CD14-positive monocyte (primary cell): Measurements from ENCODE around the gene ANO9. TPM values are rescaled to one million over a fixed set of nuclear protein-coding genes. Genes with fewer than 3 reads are reported as not detected.
"Not testable (repeated sequence)": the region's sequence is repeated elsewhere in the genome, so short reads cannot be mapped to it uniquely, and the experiment has no call there.

Experiments used
- DNase-seq, 3 donors: peaks; one replicate each; pipeline ENCODE4 v3.0.0-alpha.2; 2011 to 2022
- H2AFZ ChIP-seq: 2 replicates; pipeline ENCODE4 v1.6.0; 2012; ENCODE audit warnings: mild to moderate bottlenecking, low read depth, low read length, inconsistent platforms; ENCODE audit not compliant: insufficient read depth, poor library complexity, severe bottlenecking
- H3K27ac ChIP-seq, 2 donors: 1 replicate in 1 of 2; 2 replicates in 1 of 2; pipeline ENCODE4 v1.5.1; 2012 to 2013; ENCODE audit warnings: low read length in 2 of 2, control low read depth in 1 of 2, inconsistent platforms in 1 of 2, low read depth in 1 of 2, mild to moderate bottlenecking in 1 of 2
- H3K27me3 ChIP-seq, 2 donors: one replicate each; pipeline versions ENCODE4 v1.6.0 to v1.6.1; 2011 to 2013; ENCODE audit warnings: low read length in 2 of 2; ENCODE audit not compliant: control insufficient read depth in 2 of 2, insufficient read depth in 2 of 2
- H3K36me3 ChIP-seq, 2 donors: replicated peaks in 1 of 2; 1 replicate in 1 of 2; 2 replicates in 1 of 2; pipeline versions ENCODE4 v1.5.1 to v1.6.1; 2012 to 2013; ENCODE audit warnings: low read length in 2 of 2, control low read depth in 1 of 2, inconsistent platforms in 1 of 2, mild to moderate bottlenecking in 1 of 2; ENCODE audit not compliant: insufficient read depth in 2 of 2, control insufficient read depth in 1 of 2
- H3K4me1 ChIP-seq, 2 donors: 1 replicate in 1 of 2; 2 replicates in 1 of 2; pipeline versions ENCODE4 v1.5.1 to v1.6.1; 2012 to 2013; ENCODE audit warnings: low read length in 2 of 2, control low read depth in 1 of 2, inconsistent platforms in 1 of 2, mild to moderate bottlenecking in 1 of 2, moderate library complexity in 1 of 2; ENCODE audit not compliant: insufficient read depth in 2 of 2, control insufficient read depth in 1 of 2
- H3K4me2 ChIP-seq: replicated peaks from 2 replicates; pipeline ENCODE3; 2012; ENCODE audit warnings: low read length, moderate library complexity, mild to moderate bottlenecking; ENCODE audit not compliant: poor library complexity, severe bottlenecking; ENCODE audit errors: extremely low read depth
- H3K4me3 ChIP-seq, 3 experiments: fragments of 200-600 bp in 1 of 3; sonication (generic) in 1 of 3; replicated peaks in 1 of 3; 1 replicate in 2 of 3; 2 replicates in 1 of 3; pipeline ENCODE4 v1.5.1; 2011 to 2013; ENCODE audit warnings: low read length in 3 of 3, mild to moderate bottlenecking in 3 of 3, control low read depth in 2 of 3, low read depth in 2 of 3, inconsistent platforms in 1 of 3, moderate library complexity in 1 of 3
- H3K79me2 ChIP-seq: 2 replicates; pipeline ENCODE4 v1.6.0; 2012; ENCODE audit warnings: mild to moderate bottlenecking, control low read depth, inconsistent platforms, low read length, moderate library complexity; ENCODE audit not compliant: insufficient read depth
- H3K9ac ChIP-seq: 2 replicates; pipeline ENCODE4 v1.6.0; 2017; ENCODE audit warnings: low read length, mild to moderate bottlenecking; ENCODE audit not compliant: insufficient read depth, poor library complexity, severe bottlenecking
- H3K9me3 ChIP-seq, 2 donors: replicated peaks in 1 of 2; 1 replicate in 1 of 2; 2 replicates in 1 of 2; pipeline versions ENCODE4 v1.5.1 to v1.6.1; 2012 to 2013; ENCODE audit warnings: low read length in 2 of 2, control low read depth in 1 of 2; ENCODE audit not compliant: control insufficient read depth in 1 of 2, insufficient read depth in 1 of 2
- H4K20me1 ChIP-seq: 2 replicates; pipeline ENCODE4 v1.6.0; 2012; ENCODE audit warnings: mild to moderate bottlenecking, low read length, control low read depth, moderate library complexity; ENCODE audit not compliant: insufficient read depth
- H3K27ac Mint-ChIP-seq, 7 donors: one replicate each; pipeline ENCODE4 v1.8.0; 2020; ENCODE audit warnings: mild to moderate bottlenecking in 7 of 7, mixed read lengths in 7 of 7, moderate library complexity in 6 of 7, inconsistent platforms in 2 of 7
- H3K27me3 Mint-ChIP-seq, 3 donors: one replicate each; pipeline ENCODE4 v1.8.0; 2021 to 2022; ENCODE audit warnings: low read depth in 3 of 3, mild to moderate bottlenecking in 3 of 3, mixed read lengths in 3 of 3, moderate library complexity in 3 of 3, inconsistent platforms in 1 of 3
- H3K36me3 Mint-ChIP-seq, 2 donors: one replicate each; pipeline ENCODE4 v1.8.0; 2020; ENCODE audit warnings: mixed read lengths in 2 of 2, inconsistent platforms in 1 of 2, mild to moderate bottlenecking in 1 of 2
- H3K4me1 Mint-ChIP-seq: one replicate; pipeline ENCODE4 v1.8.0; 2020; ENCODE audit warnings: mild to moderate bottlenecking, mixed read lengths
- H3K4me3 Mint-ChIP-seq, 2 donors: one replicate each; pipeline ENCODE4 v1.8.0; 2020; ENCODE audit warnings: mild to moderate bottlenecking in 2 of 2, mixed read lengths in 2 of 2, moderate library complexity in 1 of 2
- H3K9me3 Mint-ChIP-seq, 7 donors: one replicate each; pipeline ENCODE4 v1.8.0; 2020 to 2022; ENCODE audit warnings: mixed read lengths in 7 of 7, mild to moderate bottlenecking in 6 of 7, moderate library complexity in 6 of 7, inconsistent platforms in 2 of 7
- CTCF ChIP-seq: fragments of 200-600 bp; IDR thresholded peaks from one replicate; pipeline ENCODE4 v1.8.0; 2022; ENCODE audit warnings: antibody characterized with exemption, mild to moderate bottlenecking
- WGBS: methylation state at CpG from one replicate; pipeline ENCODE4 v1.1.5; 2013; ENCODE audit warnings: missing lambda C conversion rate; ENCODE audit not compliant: insufficient coverage; 5-methylcytosine and 5-hydroxymethylcytosine counted together
- intact Hi-C, 2 donors: fragments of 100-400 bp; cut with micrococcal nuclease; formaldehyde crosslinking; loops; one replicate each; pipeline versions ENCODE4 v1.15.0 to v1.15.1; 2023
- polyA plus RNA-seq, 3 donors: library from polyadenylated mRNA; depleted of rRNA in 1 of 3; unstranded in 2 of 3; stranded (reverse) in 1 of 3; fragments of 300-500 nt in 2 of 3; fragments of >200 nt in 1 of 3; fragmentation: Illumina TruSeq in 2 of 3; gene quantifications; 1 replicate in 2 of 3; 2 replicates in 1 of 3; pipeline ENCODE4 v1.2.3, GENCODE V29; 2012 to 2021

ANO9 gene
- polyA plus RNA-seq, 3 donors = 0.18 to 0.24 TPM; not detected in 1

GRCh38 chr11:412641-413119, 29.1 kb downstream of the ANO9 start:
- no peak for DNase-seq
- Mint-ChIP-seq H3K9me3 (no peaks in the 10 kb centered on the region), H3K4me3 (peak overlapping the region in 1 of 2 donors; percentile 84), H3K27ac (no peak overlapping the region), H3K27me3 (peaks cover 0 to 4% (median 3%) of the 10 kb centered on the region in 3 donors), H3K4me1 (peaks cover 36% of the 10 kb centered on the region), H3K36me3 (no peaks in the 10 kb centered on the region)
- Histone ChIP-seq H4K20me1 (peaks cover 15% of the 10 kb centered on the region), H3K9ac (no peak overlapping the region), H3K27ac (no peak overlapping the region), H3K36me3 (peaks cover 0 to 2% of the 10 kb centered on the region in 2 donors), H2AFZ (no peak overlapping the region), H3K4me3 (peak overlapping the region in 1 of 3 experiments; percentile 96), H3K4me2 (peak overlapping the region; percentile 96), H3K79me2 (peaks cover 38% of the 10 kb centered on the region), H3K9me3 (no peaks in the 10 kb centered on the region), H3K4me1 (peaks cover 39 to 47% of the 10 kb centered on the region in 2 donors), H3K27me3 (no peaks in the 10 kb centered on the region)
- intact Hi-C loops = loop anchor here in 1 of 2 donors (5.0 kb wide), 1 partner anchor 35 kb away; no protein-coding TSS in a partner anchor
- TF ChIP-seq CTCF = no peak
- 92% methylated on average over 11 of the region's 15 CpGs for WGBS

GRCh38 chr11:411520-411919, 30.3 kb downstream of the ANO9 start:
- DNase-seq, H3K36me3 Mint-ChIP-seq, H3K36me3 ChIP-seq, H3K4me3 Mint-ChIP-seq, H3K4me3 ChIP-seq, H3K9ac ChIP-seq, H3K27ac Mint-ChIP-seq, H3K27me3 Mint-ChIP-seq, H3K9me3 ChIP-seq, H2AFZ ChIP-seq, H3K9me3 Mint-ChIP-seq, H3K4me2 ChIP-seq, H3K27ac ChIP-seq, H3K27me3 ChIP-seq: not testable (repeated sequence)
- peaks cover 35% of the 10 kb centered on the region for H3K4me1 Mint-ChIP-seq
- Histone ChIP-seq H3K4me1 (peaks cover 43 to 49% of the 10 kb centered on the region in 2 donors), H4K20me1 (peaks cover 15% of the 10 kb centered on the region), H3K79me2 (peaks cover 38% of the 10 kb centered on the region)
- 100% methylated on average over 2 of the region's 11 CpGs for WGBS
- intact Hi-C loops = loop anchor here in 1 of 2 donors (5.0 kb wide), 1 partner anchor 36 kb away; no protein-coding TSS in a partner anchor

- H3K27ac Mint-ChIP-seq, H3K4me3 ChIP-seq, H3K9ac ChIP-seq, H3K27ac ChIP-seq, H3K9me3 Mint-ChIP-seq, H3K27me3 Mint-ChIP-seq, H3K36me3 ChIP-seq, H3K4me2 ChIP-seq, DNase-seq, H2AFZ ChIP-seq, H3K27me3 ChIP-seq, H3K9me3 ChIP-seq, H3K36me3 Mint-ChIP-seq, H3K4me3 Mint-ChIP-seq: not testable (repeated sequence)
- Histone ChIP-seq H3K79me2 (peaks cover 30% of the 10 kb centered on the region), H3K4me1 (peaks cover 42 to 49% of the 10 kb centered on the region in 2 donors), H4K20me1 (peaks cover 15% of the 10 kb centered on the region)
- H3K4me1 Mint-ChIP-seq = peaks cover 30% of the 10 kb centered on the region
- WGBS = no CpG with 5 or more reads among the region's 13 CpGs
- intact Hi-C loops = loop anchor here in 1 of 2 donors (5.0 kb wide), 1 partner anchor 37 kb away; no protein-coding TSS in a partner anchor
Observed at GRCh38 chr11:410711-411110, 31.1 kb downstream of the ANO9 start.
